GM21367 (cell line): ENCODE results near the gene CD72.
"Not testable (repeated sequence)": the region's sequence is repeated elsewhere in the genome, so short reads cannot be mapped to it uniquely, and the experiment has no call there.

Experiments used
- ATAC-seq: cut with Tn5 transposase; IDR thresholded peaks from one replicate; pipeline ENCODE4 v1.9.1; 2021; ENCODE audit not compliant: unreplicated experiment

Gene CD72

DNA sequence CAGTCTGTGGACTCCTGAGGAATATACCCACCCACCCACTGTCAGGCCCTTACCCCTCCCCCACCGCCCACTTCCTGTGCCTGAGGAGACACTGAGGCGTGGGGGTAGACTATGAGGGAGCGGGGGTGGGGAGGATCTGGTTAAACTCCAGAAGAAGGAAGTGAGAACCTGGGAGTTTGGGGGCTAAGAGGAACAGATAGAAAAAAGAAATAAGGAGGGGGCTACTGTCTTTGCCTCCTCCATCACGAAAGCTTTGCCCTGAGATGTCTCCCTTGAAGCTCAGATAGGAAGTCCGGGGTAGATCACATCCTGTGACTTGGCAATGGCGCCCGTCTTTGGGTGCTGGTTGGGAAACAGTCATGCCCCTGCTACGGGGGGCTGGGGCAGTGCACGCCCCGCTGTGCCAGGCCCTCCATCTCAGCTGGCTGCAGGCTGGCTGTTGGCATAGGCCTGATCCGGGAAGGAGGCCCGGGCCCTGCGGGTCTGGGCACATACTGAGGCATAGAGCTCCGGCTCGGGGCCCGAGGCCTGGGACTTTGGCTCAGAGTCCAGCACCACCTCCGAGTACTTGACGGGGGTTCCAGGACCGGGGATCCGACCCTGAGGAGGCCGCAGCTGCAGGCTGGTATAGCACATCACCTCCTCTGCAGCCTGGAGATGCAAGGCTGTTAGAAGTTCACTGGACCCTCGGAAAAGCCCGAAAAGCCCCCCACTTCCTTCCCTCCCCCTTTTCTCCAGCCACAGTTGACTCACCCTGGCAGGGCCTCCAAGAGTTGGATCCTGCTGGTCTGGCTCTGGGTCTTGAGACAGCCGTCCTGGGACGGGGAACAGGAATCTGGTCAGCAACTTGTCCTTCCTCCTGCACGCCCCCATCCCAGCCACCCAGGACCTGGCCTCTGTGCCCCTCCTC is 31.5 kb upstream of the CD72 start:
- no peak for ATAC-seq

DNA sequence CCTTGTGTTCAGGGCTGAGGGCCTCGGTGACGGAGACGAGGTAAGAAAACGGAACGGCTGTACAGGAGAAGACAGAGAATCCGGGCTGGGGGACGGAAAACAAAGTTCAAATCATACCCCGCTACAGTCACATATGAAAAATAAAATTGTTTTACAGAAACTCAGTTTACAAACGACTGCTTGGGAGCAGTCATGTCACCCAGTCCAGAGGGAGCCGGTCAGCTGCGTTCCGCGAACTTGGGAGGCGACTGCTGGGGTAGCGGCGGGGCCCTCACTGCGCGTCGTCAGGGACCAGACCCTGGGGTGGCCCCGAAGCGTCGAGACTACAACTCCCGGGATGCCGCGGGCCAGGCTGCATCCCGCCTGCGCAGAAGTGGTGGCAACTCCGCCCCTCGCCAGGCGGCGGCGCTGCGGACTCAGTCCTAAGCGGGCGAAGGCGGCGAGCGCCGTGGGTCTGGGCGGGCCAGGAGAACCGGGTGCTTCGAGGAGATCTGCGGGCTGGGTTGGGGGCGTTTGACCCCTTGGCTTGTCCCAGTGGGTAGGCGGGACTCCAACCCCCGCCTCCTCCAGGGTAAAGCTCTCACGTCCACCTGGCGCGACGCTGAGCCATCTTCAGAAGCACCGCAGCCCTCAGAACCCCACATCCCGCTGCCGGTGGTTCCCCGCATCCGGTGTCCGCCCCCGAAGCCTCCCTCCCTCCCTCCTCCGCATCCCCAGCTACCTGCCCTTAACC is 28.5 kb upstream of the CD72 start:
- peak; percentile 76 for ATAC-seq

DNA sequence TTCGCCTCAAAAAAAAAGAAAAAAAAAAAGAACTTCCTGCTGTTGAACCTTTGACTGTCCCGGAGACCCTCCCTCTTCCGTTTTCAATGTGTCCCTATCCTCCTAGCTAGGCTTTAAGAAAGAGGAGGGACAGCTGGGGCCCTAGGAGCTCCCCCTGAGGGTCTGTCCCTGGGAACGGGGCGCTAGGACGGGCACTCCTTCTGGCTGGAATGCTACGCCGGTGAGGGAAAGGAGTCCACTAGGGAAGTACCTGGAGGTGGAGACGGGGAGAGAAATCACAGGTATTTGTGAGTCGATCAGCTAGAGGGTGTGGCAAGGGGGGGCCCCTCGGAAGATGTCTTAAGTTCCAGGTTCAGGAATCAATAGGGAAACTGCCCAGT is 27.9 kb upstream of the CD72 start:
- ATAC-seq = no peak

DNA sequence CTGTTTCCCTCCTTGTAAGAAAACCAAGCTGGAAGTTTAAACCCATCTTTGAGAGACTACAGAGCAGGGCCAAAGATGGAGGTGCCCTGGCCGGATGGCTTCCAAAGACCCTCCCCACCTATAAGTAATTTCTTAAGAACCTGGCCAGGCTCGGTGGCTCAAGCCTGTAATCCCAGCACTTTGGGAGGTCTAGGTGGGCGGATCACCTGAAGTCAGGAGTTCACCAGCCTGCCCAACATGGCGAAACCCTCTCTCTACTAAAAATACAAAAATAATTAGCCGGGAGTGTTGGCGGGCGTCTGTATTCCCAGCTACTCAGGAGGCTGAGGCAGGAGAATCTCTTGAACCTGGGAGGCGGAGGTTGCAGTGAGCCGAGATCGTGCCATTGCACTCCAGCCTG is 27.5 kb upstream of the CD72 start:
- ATAC-seq = not testable (repeated sequence)

DNA sequence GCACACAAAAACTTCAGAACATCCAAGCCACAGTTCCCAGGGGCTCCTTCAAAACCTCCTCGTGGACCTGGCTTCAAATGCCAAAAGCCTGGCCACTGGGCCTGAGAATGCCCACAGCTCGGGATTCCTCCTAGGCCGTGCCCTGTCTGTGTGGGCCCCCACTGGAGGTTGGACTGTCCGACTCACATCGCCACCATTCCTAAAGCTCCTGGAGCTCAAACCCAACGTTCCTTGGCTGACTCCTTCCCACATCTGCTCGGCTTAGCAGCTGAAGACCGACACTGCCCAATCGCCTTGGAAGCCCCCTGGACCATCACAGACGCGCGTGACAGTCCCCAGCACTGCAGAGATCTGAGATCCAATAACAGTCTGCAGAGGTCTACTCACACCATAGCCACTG is 24.8 kb upstream of the CD72 start:
- no peak for ATAC-seq

DNA sequence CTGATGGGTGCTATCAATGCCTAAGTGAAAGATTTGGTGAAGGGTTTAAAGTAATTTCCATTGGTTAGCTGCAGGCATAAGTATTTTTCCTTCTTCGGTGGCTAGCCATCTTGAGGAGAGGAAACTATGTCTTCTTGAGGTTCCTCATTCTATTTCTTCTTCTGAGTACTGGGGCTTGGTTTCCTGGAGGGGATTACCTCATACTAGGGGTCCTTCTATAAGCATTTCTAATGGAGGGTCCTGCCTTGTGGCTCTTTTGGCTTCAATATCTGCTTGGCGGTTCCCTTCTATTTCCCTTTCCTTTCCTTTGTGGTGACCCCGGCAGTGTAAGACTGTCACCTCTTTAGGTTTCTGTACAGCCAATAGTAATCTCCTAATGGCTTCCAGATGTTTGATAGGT is 23.3 kb upstream of the CD72 start:
- ATAC-seq = not testable (repeated sequence)

DNA sequence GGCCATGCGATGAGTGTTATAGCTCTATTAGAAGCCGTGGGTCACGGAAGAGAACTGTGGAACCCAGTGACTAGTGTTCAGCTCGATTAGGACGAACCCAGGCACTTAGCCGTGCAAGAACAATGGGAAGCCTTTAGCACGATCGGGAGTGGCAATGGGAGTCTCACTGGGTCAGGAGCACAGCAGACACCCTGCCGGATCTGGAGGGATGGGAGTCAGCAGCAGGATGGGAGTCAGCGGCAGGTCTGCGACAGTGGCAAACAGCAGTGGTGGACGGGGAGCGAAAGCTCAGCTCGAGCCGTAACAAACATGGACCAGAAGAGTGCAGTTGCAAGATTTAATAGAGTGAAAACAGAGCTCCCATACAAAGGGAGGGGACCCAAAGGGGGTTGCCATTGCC is 22.2 kb upstream of the CD72 start:
- not testable (repeated sequence) for ATAC-seq

DNA sequence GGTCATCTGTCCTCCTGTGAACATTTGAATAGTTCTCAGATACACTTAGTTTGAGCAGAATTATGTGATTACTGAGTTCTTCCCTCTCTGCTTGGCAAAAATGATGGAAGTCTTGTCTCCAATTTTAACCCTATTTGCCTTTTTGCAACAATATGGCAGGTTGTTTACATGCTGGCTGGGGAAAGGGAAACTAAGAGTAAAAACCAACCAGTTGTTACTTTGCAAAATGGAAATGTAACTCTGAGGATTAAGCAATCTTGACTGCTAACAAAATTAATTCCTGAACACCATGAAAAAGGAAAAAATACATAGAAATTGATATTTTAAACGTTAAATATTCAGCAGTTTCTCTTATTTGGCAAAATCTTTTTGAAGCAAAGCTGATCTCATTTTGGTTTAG is 21.4 kb upstream of the CD72 start:
- ATAC-seq = no peak

DNA sequence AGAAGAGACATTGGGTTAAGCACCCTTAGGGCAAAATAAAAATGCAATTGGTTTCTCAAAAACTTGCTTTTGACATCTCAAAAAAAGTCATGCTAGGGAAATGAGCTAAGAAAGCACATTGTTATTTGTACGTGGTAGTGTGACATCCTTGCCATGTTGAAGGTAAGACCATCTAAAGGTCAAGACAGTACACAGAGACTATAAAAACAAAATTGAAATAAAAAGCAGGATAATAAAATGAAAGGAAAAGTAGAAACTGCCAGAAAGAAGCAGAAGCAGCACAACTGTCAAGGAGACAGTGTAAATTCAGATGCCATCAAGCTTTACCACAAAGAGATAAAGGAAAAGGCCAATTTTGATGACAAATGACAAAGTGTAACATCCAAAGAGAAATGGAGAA is 21.0 kb upstream of the CD72 start:
- ATAC-seq = not testable (repeated sequence)

DNA sequence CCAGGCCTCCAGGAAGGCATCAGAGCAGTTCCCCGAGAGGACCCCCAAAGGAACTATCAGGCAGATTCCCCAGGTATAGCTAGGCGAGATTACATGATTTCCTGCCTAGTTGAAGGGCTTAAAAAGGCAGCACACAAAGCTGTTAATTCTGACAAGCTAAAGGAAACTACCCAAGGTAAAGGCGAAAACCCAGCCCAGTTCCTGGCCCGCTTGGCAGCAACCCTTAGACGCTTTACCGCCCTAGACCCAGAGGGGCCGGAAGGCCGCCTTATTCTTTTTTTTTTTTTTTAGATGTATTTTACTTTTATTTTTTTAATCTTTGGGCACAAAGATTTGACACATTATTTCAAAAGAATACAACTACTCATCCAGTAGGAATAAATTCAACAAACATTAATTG is 20.5 kb upstream of the CD72 start:
- ATAC-seq = not testable (repeated sequence)

DNA sequence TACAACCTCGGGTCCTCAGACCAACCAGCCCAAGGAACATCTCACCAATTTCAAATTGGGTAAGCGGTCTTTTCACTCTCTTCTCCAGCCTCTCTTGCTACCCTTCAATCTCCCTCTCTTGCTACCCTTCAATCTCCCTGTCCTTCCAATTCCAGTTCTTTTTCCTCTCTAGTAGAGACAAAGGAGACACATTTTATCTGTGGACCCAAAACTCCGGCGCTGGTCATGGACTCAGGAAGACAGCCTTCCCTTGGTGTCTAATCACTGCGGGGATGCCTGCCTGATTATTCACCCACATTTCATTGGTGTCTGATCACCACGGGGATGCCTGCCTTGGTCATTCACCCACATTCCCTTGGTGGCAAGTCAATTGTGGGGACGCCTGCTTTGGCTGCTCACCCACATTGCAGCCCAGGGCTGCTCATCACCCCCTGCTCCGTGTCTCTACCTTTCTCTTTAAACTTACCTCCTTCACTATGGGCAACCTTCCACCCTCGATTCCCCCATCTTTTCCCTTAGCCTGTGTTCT is 19.3 kb upstream of the CD72 start:
- ATAC-seq = not testable (repeated sequence)

DNA sequence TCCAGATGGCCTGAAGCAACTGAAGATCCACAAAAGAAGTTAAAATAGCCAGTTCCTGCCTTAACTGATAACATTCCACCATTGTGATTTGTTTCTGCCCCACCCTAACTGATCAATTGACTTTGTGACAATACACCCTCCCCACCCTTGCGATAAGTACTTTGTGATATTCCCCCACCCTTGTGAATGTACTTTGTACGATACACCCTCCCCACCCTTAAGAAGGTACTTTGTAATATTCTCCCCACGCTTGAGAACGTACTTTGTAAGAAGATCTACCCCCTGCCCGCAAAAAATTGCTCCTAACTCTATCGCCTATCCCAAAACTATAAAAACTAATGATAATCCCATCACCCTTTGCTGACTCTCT is 18.6 kb upstream of the CD72 start:
- not testable (repeated sequence) for ATAC-seq

DNA sequence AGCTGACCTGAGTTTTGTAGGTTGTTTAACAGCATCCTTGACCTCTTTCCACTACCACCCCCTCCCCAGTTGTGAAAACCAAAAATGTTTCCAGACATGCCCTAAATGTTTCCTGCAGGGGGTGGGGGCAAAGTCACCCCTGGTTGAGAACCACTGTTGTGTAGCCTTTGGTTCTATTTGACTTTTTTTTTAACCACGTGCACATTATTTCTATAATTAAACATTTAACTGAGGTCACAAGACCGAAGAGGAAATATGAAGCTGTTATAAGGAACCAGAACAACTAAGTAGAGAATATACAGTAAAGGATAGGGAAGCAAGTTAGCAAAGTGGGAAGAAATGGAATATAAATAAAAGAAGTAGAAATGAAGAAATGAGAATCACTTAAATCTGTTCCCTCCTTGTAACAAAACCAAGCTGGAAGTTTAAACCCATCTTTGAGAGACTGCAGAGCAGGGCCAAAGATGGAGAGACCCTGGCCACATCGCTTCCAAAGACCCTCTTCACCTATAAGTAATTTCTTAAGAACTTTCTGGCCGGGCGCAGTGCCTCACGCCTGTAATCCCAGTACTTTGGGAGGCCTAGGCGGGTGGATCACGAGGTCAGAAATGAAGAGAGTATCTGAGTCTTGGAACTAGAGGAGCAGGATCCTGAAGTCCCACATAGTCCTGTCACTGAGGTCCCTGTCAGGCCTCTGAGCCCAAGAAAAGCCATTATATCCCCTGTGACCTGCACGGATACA is 18.1 kb upstream of the CD72 start:
- no peak for ATAC-seq

DNA sequence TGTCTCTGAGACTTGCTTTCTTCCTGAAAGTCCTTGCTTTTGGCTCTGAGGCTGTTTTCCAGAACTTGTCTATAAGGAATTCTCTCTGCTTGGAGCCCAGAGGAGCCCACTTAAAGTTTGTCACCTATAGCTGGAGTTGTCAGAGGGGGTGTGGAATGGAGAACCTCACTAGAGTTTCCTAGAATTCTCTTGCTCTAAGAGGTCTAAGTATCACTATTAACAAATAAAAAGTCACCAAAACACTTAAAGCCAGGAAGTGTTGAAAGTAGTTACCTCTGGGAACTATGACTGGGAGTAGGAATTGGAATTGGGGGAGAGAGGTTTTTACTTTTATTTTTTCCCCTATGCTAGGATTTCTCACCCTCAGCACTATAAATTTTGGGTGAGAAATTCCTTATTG is 17.5 kb upstream of the CD72 start:
- no peak for ATAC-seq

DNA sequence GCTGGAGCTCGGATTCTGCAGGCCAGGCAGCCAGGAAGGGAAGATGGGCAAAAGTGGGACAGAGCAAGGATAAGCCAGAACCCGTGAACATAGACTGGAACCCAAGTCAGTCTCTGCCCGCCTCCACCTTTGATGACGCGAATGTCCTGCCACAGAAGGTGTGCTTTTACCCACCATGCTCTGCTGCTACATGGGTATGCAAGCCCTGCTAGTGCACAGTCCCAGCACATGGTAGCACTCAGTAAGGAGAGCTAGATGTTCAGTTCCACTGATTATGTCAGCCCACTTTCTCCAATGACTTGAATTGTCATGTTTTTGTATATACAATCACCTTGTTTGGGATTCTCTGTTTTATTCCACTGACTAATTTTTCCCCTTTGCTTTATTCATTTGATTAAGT is 11.4 kb upstream of the CD72 start:
- ATAC-seq = no peak

DNA sequence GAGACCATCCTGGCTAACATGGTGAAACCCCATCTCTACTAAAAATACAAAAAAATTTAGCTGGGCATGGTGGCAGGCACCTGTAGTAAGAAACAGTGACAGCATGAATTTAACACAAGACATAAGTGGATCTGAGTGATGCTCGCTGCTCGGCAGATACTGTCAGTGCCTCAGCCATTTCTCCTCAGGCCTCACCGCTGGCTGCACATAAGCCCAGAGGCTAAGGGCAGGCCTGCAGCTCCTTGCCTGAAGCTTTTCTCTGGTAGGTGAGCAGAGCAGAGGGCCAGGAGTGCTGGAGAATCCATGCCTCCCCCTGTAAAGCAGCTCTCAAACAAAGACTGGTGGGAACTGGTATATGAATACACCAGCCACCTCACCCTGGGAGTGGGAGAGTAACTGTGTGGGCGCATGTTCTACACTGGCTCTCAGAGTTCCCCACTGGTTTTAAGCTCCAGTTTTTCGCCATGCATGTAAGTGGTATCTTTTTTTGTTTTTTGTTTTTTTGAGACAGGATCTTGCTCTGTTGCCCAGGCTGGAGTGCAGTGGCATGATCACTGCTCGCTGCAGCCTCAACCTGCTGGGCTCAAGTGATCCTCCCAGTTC is 10.3 kb upstream of the CD72 start:
- no peak for ATAC-seq

DNA sequence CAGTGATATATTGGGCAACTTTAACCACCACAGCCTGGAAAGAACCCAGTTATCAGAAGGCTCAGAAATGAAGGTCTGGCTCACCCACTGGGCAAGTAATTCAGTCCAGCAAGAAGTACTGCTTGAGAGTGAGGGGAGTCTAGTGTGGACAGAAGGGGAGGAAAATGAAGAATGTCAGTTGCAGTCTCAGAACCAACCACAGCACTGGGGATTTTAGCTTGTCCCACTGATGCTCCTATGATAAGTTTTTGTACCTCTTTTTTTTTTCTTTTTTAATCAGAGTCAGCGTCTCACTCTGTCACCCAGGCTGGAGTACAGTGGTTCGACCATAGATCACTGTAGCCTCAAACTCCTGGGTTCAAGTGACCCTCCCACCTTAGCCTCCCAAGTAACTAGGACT is 9.4 kb upstream of the CD72 start:
- ATAC-seq = no peak

DNA sequence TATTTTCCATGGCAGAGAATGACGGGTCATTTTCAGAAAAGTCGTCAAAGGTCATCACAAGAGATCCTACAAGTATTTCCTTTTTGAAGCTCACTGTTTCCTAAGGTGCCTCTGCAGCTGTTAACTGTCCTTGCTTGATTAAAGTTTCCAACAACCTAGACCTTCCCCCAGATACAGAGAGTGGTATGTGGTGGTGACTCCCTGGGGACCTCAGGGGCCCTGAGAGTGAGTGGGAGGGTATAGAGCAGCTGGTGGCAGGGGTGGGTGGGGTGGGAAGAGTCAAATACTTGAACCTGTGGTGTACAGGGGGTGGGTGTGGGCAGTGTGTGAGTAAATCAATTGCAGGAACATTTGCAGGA is 1.6 kb upstream of the CD72 start:
- peak; percentile 43 for ATAC-seq

DNA sequence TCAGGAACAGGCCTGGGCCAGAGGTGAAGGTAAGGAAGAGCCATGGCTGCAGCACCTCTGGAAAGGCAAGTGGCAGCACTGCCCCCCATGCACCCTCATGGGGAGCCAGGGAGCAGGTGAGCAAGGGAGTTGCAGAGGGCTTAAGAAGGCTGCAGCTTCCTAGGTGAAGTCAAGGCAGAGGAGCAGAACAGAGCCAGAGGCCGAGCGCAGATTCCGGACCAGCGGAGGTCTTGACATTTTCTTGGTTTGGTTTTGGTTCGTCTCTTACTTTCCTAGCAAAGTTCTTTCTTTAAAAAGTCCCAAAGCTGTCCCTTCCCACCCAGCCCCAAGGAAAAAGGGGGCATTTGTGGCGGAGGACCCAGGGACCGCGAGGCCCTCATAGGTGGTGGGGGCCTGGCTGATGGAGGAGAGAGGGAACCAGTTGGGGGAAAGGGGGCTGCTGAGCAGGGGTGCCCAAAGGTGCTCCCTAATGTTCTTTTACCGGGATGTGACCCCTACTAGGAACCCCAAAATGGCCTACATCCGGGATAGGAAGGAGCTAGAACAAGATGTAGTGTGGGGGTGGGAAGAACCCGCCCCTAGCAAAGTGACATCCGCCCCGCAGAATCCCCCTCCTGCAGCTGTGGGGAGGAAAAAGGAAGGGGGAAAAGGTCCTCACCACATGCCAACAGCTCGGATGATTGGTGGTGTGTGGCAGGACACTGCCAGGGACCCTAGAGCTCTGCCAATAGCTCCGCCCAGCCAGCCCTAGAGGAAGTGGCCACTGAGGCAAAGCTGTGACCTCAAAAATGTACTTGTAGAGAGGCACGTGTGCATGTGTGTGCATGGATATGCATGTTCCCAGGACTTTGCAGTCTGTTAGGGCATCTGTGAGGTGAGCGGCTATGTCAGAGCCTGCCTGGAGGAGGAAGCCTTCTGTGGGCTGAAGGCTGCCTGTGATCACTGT is 914 bp upstream of the CD72 start:
- peak; percentile 35 for ATAC-seq

DNA sequence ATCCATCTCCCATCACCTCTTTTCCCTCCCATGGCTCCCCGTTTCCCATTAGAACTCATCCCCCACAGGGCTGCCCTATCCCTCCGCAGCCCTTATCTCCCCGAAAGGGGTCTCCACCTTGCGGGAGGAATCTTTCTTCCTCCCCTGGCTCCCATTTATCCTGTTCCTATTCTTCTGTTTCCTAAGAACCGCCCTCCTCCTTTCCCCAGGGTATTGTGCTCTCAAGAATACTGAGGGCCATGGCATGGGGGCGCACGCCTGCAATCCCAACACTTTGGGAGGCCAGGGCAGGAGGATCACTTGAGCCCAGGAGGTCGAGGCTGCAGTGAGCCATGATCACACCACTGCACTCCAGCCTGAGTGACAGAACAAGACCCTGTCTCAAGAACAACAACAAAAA is 665 bp downstream of the CD72 start:
- no peak for ATAC-seq
